ENCODE results near the gene OPA3. TPM values are rescaled to one million over a fixed set of nuclear protein-coding genes. Genes with fewer than 3 reads are reported as not detected.

The OPA3 gene
- total RNA-seq, 1 experiment from 2014 or later = 10.1 TPM

DNA sequence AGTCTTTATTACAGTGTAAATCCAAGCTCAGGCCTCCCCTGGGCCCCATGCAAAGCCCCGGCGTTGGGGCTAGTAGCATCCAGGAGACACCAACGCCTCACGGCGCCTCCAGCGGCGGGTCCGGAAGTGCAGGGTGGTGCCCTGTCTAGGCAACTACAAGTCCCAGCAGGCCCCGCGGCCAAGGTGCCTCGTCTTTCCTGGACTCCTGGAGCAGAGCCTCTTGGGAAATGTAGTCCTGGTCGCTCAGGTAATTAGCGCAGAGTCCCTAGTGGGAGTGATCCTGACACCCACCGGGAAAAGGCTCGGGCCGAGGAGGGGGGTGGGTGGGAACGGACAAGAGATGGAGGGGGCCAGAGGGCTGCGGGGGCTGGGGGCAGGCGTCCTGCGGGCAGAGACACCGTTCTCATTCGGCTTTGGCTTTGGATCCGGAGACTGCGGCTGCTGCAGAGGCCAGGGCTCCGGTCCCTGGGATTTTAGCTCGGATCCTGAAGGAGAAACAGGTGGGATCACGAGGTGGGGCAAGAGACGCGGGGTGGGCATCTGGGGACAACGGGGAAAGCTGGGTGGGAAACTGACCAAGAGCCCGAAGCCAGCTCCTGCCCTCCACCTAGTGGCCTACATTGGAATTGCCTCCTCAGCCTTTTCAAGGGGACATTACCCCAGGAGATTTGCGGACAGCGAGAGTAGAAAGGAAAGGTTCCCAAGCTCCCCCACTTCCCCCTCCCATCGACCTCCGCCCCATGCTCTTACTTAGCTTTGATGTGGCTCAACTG lies 99.1 kb downstream of the OPA3 start:
- CTCF ChIA-PET = interaction anchor here (0.5 to 3.6 kb wide), 82 partner anchors 9 to 475 kb away, joined by 3 to 145 read pairs (median 5); partner anchors contain the start of genes BLOC1S3, ERCC1, ERCC2 and FOSB
- DNase-seq (ENCODE audit: low spot score) = peak; percentile 100
- no peak for TF ChIP-seq MYBL2 (CRISPR knock-in tag; IDR thresholded peaks at IDR 0.05)
- TF ChIP-seq, protein P1, sequence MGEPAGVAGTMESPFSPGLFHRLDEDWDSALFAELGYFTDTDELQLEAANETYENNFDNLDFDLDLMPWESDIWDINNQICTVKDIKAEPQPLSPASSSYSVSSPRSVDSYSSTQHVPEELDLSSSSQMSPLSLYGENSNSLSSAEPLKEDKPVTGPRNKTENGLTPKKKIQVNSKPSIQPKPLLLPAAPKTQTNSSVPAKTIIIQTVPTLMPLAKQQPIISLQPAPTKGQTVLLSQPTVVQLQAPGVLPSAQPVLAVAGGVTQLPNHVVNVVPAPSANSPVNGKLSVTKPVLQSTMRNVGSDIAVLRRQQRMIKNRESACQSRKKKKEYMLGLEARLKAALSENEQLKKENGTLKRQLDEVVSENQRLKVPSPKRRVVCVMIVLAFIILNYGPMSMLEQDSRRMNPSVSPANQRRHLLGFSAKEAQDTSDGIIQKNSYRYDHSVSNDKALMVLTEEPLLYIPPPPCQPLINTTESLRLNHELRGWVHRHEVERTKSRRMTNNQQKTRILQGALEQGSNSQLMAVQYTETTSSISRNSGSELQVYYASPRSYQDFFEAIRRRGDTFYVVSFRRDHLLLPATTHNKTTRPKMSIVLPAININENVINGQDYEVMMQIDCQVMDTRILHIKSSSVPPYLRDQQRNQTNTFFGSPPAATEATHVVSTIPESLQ (CRISPR knock-in tag; IDR thresholded peaks at IDR 0.05) = no peak
- TF ChIP-seq, protein P2, sequence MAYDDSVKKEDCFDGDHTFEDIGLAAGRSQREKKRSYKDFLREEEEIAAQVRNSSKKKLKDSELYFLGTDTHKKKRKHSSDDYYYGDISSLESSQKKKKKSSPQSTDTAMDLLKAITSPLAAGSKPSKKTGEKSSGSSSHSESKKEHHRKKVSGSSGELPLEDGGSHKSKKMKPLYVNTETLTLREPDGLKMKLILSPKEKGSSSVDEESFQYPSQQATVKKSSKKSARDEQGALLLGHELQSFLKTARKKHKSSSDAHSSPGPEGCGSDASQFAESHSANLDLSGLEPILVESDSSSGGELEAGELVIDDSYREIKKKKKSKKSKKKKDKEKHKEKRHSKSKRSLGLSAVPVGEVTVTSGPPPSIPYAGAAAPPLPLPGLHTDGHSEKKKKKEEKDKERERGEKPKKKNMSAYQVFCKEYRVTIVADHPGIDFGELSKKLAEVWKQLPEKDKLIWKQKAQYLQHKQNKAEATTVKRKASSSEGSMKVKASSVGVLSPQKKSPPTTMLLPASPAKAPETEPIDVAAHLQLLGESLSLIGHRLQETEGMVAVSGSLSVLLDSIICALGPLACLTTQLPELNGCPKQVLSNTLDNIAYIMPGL (CRISPR knock-in tag; IDR thresholded peaks at IDR 0.05) = peak; percentile 70; the same call in 1 of the 2 replicates
- TF ChIP-seq ZBTB21 (CRISPR knock-in tag; IDR thresholded peaks at IDR 0.05; ENCODE audit: borderline replicate concordance) = no peak
- 0 out of 2 replicates have a peak, but pooled peaks have one; percentile 41 for TF ChIP-seq FOXK1 (CRISPR knock-in tag; IDR thresholded peaks at IDR 0.05)
- TF ChIP-seq, protein P3, sequence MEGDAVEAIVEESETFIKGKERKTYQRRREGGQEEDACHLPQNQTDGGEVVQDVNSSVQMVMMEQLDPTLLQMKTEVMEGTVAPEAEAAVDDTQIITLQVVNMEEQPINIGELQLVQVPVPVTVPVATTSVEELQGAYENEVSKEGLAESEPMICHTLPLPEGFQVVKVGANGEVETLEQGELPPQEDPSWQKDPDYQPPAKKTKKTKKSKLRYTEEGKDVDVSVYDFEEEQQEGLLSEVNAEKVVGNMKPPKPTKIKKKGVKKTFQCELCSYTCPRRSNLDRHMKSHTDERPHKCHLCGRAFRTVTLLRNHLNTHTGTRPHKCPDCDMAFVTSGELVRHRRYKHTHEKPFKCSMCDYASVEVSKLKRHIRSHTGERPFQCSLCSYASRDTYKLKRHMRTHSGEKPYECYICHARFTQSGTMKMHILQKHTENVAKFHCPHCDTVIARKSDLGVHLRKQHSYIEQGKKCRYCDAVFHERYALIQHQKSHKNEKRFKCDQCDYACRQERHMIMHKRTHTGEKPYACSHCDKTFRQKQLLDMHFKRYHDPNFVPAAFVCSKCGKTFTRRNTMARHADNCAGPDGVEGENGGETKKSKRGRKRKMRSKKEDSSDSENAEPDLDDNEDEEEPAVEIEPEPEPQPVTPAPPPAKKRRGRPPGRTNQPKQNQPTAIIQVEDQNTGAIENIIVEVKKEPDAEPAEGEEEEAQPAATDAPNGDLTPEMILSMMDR (IDR thresholded peaks at IDR 0.05) = peak; percentile 90
- TF ChIP-seq, protein P4, sequence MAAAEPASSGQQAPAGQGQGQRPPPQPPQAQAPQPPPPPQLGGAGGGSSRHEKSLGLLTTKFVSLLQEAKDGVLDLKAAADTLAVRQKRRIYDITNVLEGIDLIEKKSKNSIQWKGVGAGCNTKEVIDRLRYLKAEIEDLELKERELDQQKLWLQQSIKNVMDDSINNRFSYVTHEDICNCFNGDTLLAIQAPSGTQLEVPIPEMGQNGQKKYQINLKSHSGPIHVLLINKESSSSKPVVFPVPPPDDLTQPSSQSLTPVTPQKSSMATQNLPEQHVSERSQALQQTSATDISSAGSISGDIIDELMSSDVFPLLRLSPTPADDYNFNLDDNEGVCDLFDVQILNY (CRISPR knock-in tag; IDR thresholded peaks at IDR 0.05) = no peak
- TF ChIP-seq, protein P5, sequence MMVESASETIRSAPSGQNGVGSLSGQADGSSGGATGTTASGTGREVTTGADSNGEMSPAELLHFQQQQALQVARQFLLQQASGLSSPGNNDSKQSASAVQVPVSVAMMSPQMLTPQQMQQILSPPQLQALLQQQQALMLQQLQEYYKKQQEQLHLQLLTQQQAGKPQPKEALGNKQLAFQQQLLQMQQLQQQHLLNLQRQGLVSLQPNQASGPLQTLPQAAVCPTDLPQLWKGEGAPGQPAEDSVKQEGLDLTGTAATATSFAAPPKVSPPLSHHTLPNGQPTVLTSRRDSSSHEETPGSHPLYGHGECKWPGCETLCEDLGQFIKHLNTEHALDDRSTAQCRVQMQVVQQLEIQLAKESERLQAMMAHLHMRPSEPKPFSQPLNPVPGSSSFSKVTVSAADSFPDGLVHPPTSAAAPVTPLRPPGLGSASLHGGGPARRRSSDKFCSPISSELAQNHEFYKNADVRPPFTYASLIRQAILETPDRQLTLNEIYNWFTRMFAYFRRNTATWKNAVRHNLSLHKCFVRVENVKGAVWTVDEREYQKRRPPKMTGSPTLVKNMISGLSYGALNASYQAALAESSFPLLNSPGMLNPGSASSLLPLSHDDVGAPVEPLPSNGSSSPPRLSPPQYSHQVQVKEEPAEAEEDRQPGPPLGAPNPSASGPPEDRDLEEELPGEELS (CRISPR knock-in tag; IDR thresholded peaks at IDR 0.05) = no peak
- 0 out of 2 replicates have a peak, but pooled peaks have one; percentile 16 for TF ChIP-seq GABPB1 (CRISPR knock-in tag; IDR thresholded peaks at IDR 0.05)
- Mint-ChIP-seq H3K9me3 (no peaks in the 10 kb centered on the region), H3K36me3 (no peaks in the 10 kb centered on the region), H3K27me3 (ENCODE audit: low read depth) (peaks cover 5% of the 10 kb centered on the region; the same call in 1 of the 2 replicates), H3K4me1 (peaks cover 4% of the 10 kb centered on the region), H3K27ac (peak overlapping the region; percentile 61; the same call in 1 of the 2 replicates), H3K4me3 (peak overlapping the region; percentile 81)
- POLR2A ChIA-PET = interaction anchor here (0.5 to 1.2 kb wide), 11 partner anchors 12 to 567 kb away, joined by 3 to 7 read pairs (median 4); partner anchors contain the start of genes FOSB and PPM1N
- peak; percentile 96 for ATAC-seq

DNA sequence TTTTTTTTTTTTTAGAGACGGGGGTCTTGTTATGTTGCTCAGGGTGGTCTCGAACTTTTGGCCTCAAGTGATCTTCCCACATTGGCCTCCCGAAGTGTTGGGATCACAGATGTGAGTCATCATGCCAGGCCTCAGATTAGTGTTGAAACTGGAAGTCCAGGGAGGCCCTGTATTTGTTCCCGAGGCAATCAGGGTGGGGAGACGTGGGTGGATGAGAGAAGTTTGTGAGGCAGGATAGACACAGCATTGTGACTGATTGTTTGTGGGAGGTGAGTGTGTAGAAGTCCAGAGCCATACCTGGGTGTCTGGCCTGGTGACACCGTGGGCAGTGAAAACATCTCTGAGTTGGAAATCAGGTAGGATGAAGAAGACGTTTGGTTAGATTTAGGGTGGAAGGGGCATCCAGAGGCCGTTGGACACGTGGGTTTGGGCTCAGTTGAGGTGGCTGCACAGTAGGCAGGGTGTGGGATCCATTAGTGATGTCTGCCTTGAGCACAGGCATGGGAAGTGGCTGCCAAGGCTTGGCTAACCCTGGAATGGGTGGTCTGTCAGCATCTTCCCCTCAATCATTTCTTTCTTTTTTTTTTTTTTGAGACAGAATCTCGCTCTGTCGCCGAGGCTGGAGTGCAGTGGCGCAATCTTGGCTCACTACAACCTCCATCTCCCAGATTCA lies 100.2 kb downstream of the OPA3 start:
- ATAC-seq (no peak), DNase-seq (ENCODE audit: low spot score) (no peak)
- H3K27ac Mint-ChIP-seq = peak overlapping the region; percentile 20; the same call in 1 of the 2 replicates
- ChIA-PET POLR2A (interaction anchor here (0.7 to 1.2 kb wide), 4 partner anchors 13 to 129 kb away, joined by 3 to 7 read pairs (median 4); no protein-coding TSS in a partner anchor), CTCF (interaction anchor here (0.6 to 3.6 kb wide), 59 partner anchors 8 to 379 kb away, joined by 3 to 145 read pairs (median 8); partner anchors contain the start of genes BLOC1S3, ERCC1, ERCC2 and FOSB)
- no peak overlapping the region for H3K4me3 Mint-ChIP-seq
- no peaks in the 10 kb centered on the region for H3K36me3 Mint-ChIP-seq
- TF ChIP-seq KAT7 (CRISPR knock-in tag; IDR thresholded peaks at IDR 0.05; ENCODE audit: borderline replicate concordance) = 0 out of 2 replicates have a peak, but pooled peaks have one; percentile 42
- TF ChIP-seq SP1 (CRISPR knock-in tag; conservative IDR thresholded peaks at IDR 0.05) = no peak
- no peaks in the 10 kb centered on the region for H3K9me3 Mint-ChIP-seq
- peaks cover 5% of the 10 kb centered on the region; the same call in 1 of the 2 replicates for H3K27me3 Mint-ChIP-seq (ENCODE audit: low read depth)
- peaks cover 9% of the 10 kb centered on the region for H3K4me1 Mint-ChIP-seq

Measured in WTC11 (cell line).